HepG2 (cell line): ENCODE data around the gene ARHGAP45. TPM values are rescaled to one million over a fixed set of nuclear protein-coding genes. Genes with fewer than 3 reads are reported as not detected.

Source experiments
- ATF1 ChIP-seq: IDR thresholded peaks from 2 replicates; pipeline ENCODE4 v1.6.1; 2016; ENCODE audit warnings: mild to moderate bottlenecking, control low read depth
- CHD4 ChIP-seq: fragments of 200-600 bp; sonication (generic); IDR thresholded peaks from 2 replicates; pipeline ENCODE4 v1.7.0; 2017; ENCODE audit warnings: mild to moderate bottlenecking, low read length, borderline replicate concordance
- CREM ChIP-seq, 2 experiments: sonication (generic) in 1 of 2; formaldehyde crosslinking in 1 of 2; IDR thresholded peaks; 2 replicates each; pipeline versions ENCODE4 v1.4.0 to v1.6.1; 2016 to 2020; ENCODE audit warnings: antibody characterized with exemption in 1 of 2, mild to moderate bottlenecking in 1 of 2, missing genetic modification reagents in 1 of 2
- DPF2 ChIP-seq: sonication (generic); formaldehyde crosslinking; IDR thresholded peaks from 2 replicates; pipeline ENCODE4 v1.4.0; 2020; ENCODE audit warnings: mild to moderate bottlenecking, low read depth, missing genetic modification reagents, borderline replicate concordance
- FOXP1 ChIP-seq, 2 experiments: fragments of 450-650 bp in 1 of 2; IDR thresholded peaks; 2 replicates each; pipeline ENCODE4 v1.6.1; 2017 to 2018; ENCODE audit warnings: antibody characterized with exemption in 1 of 2
- KDM6A ChIP-seq: IDR thresholded peaks from 2 replicates; pipeline ENCODE4 v1.6.1; 2016; ENCODE audit warnings: low read depth
- MNT ChIP-seq: fragments of 450-650 bp; IDR thresholded peaks from 2 replicates; pipeline ENCODE4 v1.6.1; 2016
- ONECUT2 ChIP-seq: sonication (generic); formaldehyde crosslinking; IDR thresholded peaks from 2 replicates; pipeline ENCODE4 v1.4.0; 2020; ENCODE audit warnings: missing genetic modification reagents
- POGK ChIP-seq: sonication (generic); formaldehyde crosslinking; conservative IDR thresholded peaks from 2 replicates; pipeline ENCODE4 v1.8.0; 2022; ENCODE audit warnings: mild to moderate bottlenecking, moderate library complexity, missing genetic modification reagents
- PTBP1 ChIP-seq: fragments of 200-400 bp; formaldehyde crosslinking; IDR thresholded peaks from 2 replicates; pipeline ENCODE4 v1.6.1; 2018; ENCODE audit warnings: low read length, low read depth; ENCODE audit not compliant: poor library complexity, severe bottlenecking
- TFAP4 ChIP-seq: sonication (generic); IDR thresholded peaks from 2 replicates; pipeline ENCODE4 v1.6.1; 2016; ENCODE audit warnings: low read depth, borderline replicate concordance
- TFE3 ChIP-seq: IDR thresholded peaks from 2 replicates; pipeline ENCODE4 v1.6.1; 2016
- ZFP41 ChIP-seq: sonication (generic); formaldehyde crosslinking; IDR thresholded peaks from 2 replicates; pipeline ENCODE4 v1.4.0; 2020; ENCODE audit warnings: mild to moderate bottlenecking, missing genetic modification reagents, borderline replicate concordance
- ZNF546 ChIP-seq: sonication (generic); formaldehyde crosslinking; conservative IDR thresholded peaks from 2 replicates; pipeline ENCODE4 v1.8.1; 2023; ENCODE audit warnings: mild to moderate bottlenecking, missing genetic modification reagents
- ZNF562 ChIP-seq: sonication (generic); formaldehyde crosslinking; IDR thresholded peaks from 2 replicates; pipeline ENCODE4 v1.8.0; 2022; ENCODE audit warnings: missing genetic modification reagents, borderline replicate concordance
- ZNF724P ChIP-seq: sonication (generic); formaldehyde crosslinking; IDR thresholded peaks from 2 replicates; pipeline ENCODE4 v1.8.0; 2022; ENCODE audit warnings: missing genetic modification reagents, borderline replicate concordance
- polyA plus RNA-seq, 8 experiments: library from polyadenylated mRNA; depleted of rRNA in 3 of 8; stranded (reverse) in 7 of 8; unstranded in 1 of 8; fragments of >200 nt; fragmentation: Illumina TruSeq in 4 of 8; extraction: Trizol in 4 of 8; gene quantifications; 2 replicates each; pipeline versions ENCODE4 v1.2.1 to v1.2.3, GENCODE V29; 2011 to 2016; ENCODE audit warnings: low read depth in 4 of 8, missing spikeins in 1 of 8, mixed read lengths in 1 of 8; ENCODE audit not compliant: insufficient read depth in 1 of 8
- total RNA-seq, 5 experiments: library from RNA; depleted of rRNA; stranded (reverse); fragments of >200 nt; fragmentation: Illumina TruSeq; extraction: Trizol; gene quantifications; 2 replicates each; pipeline ENCODE4 v1.2.3, GENCODE V29; 2016; ENCODE audit warnings: low read depth in 1 of 5
- TF ChIP-seq, protein P1 (sequence below): sonication (generic); formaldehyde crosslinking; IDR thresholded peaks from 2 replicates; pipeline ENCODE4 v1.4.0; 2020; ENCODE audit warnings: mild to moderate bottlenecking, missing genetic modification reagents
- TF ChIP-seq, protein P2 (sequence below): sonication (generic); formaldehyde crosslinking; conservative IDR thresholded peaks from 2 replicates; pipeline ENCODE4 v1.4.0; 2020; ENCODE audit warnings: missing genetic modification reagents
- TF ChIP-seq, protein P3 (sequence below): sonication (generic); formaldehyde crosslinking; IDR thresholded peaks from 2 replicates; pipeline ENCODE4 v1.4.0; 2020; ENCODE audit warnings: mild to moderate bottlenecking, missing genetic modification reagents

The ARHGAP45 gene
- total and polyA plus RNA-seq, 2 of the 13 experiments (the other 11 are each of a cell fraction or from before 2014, with no cell fraction given), result 0.84 to 32.0 TPM

DNA sequence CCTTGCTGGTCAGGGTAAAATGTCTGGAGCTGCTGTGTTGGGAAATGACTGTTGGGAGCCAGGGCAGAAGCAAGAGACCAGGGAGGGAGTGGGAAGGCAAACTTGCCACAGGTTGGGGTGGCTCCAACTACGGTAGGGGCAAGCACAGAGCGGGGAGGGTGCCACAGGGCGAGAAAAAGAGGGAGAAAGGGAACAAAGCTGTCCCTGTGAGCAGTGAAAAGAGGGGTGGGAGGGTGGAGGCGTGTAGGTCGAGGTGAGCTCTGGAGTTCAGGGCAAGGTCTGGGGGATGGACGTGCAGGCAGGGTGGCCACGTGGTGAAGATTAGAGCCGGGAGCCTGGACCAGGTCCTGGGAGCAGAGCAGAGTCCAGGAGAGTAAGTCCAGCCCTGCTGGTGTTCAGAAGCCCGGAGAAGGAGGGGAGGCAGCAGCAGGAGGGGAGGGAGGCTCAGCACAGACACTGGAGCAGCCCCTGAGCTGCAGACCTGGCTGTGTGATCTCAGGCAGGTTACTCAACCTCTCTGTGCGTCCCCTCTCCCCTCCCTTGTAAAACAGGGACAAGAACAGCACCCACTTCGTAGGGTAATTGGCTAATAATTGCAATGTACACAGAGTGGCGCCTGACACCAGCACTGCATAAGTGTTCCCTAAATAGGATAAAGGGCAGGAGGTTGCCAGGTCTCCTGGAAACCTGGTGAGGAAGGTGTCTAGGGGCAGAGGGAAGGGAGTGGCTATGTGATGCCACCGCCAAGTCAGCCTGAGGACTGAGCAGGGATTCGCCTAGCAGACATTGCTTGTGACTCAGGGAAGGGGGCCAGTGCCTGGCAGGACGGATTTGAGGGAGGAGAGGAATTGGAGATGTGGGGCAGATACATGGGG lies 31.4 kb downstream of the ARHGAP45 start (continued):
- TF ChIP-seq TFAP4, result peak; percentile 66; the same call in 1 of the 2 replicates
- 0 out of 2 replicates have a peak, but pooled peaks have one; percentile 59 for TF ChIP-seq POGK
- TF ChIP-seq ZNF562, result no peak
- TF ChIP-seq MNT, result peak; percentile 90
- peak; percentile 80 for TF ChIP-seq DPF2 (CRISPR knock-in tag)
- TF ChIP-seq, protein P1, sequence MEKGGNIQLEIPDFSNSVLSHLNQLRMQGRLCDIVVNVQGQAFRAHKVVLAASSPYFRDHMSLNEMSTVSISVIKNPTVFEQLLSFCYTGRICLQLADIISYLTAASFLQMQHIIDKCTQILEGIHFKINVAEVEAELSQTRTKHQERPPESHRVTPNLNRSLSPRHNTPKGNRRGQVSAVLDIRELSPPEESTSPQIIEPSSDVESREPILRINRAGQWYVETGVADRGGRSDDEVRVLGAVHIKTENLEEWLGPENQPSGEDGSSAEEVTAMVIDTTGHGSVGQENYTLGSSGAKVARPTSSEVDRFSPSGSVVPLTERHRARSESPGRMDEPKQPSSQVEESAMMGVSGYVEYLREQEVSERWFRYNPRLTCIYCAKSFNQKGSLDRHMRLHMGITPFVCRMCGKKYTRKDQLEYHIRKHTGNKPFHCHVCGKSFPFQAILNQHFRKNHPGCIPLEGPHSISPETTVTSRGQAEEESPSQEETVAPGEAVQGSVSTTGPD (CRISPR knock-in tag), result no peak
- TF ChIP-seq, protein P2, sequence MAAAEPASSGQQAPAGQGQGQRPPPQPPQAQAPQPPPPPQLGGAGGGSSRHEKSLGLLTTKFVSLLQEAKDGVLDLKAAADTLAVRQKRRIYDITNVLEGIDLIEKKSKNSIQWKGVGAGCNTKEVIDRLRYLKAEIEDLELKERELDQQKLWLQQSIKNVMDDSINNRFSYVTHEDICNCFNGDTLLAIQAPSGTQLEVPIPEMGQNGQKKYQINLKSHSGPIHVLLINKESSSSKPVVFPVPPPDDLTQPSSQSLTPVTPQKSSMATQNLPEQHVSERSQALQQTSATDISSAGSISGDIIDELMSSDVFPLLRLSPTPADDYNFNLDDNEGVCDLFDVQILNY (CRISPR knock-in tag), result no peak
- TF ChIP-seq, protein P3, sequence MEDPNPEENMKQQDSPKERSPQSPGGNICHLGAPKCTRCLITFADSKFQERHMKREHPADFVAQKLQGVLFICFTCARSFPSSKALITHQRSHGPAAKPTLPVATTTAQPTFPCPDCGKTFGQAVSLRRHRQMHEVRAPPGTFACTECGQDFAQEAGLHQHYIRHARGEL (CRISPR knock-in tag), result no peak; the same call in 1 of the 2 replicates
- no peak for TF ChIP-seq ATF1
- TF ChIP-seq ONECUT2 (CRISPR knock-in tag), result no peak
- TF ChIP-seq ZNF724P (CRISPR knock-in tag), result peak; percentile 65; the same call in 1 of the 2 replicates
- TF ChIP-seq CREM (IDR thresholded peaks at IDR 0.05), result peak; percentile 36; the same call in 1 of the 2 replicates
- TF ChIP-seq CREM (CRISPR knock-in tag; IDR thresholded peaks at IDR 0.05), result no peak
- TF ChIP-seq ZNF546 (CRISPR knock-in tag), result no peak
- no peak; the same call in 1 of the 2 replicates for TF ChIP-seq KDM6A (CRISPR knock-in tag)
- no peak for TF ChIP-seq PTBP1
- peak; percentile 51; the same call in 1 of the 2 replicates for TF ChIP-seq TFE3
- 0 out of 2 replicates have a peak, but pooled peaks have one; percentile 14 for TF ChIP-seq CHD4
- TF ChIP-seq ZFP41 (CRISPR knock-in tag), result no peak
- TF ChIP-seq FOXP1 (IDR thresholded peaks at IDR 0.05), result no peak
- peak; percentile 1; the same call in 1 of the 2 replicates for TF ChIP-seq FOXP1 (CRISPR knock-in tag; IDR thresholded peaks at IDR 0.05)
